Endothelial cell of umbilical vein (primary cell): Measurements from ENCODE around the gene PARD3B. TPM values are rescaled to one million over a fixed set of nuclear protein-coding genes. Genes with fewer than 3 reads are reported as not detected.

Experiments used
- BruUV-seq: library from RNA; stranded (reverse); fragments of 400-500 nt; replicated peaks from 2 replicates; lab custom pipeline; 2021; lab: Mats Ljungman, UMichigan
- CTCF ChIA-PET: fragments of 300-600, 350-600 bp; sonication (Branson Sonifier 250); formaldehyde crosslinking; loops from one replicate; lab custom pipeline; 2021; ENCODE audit warnings: antibody characterized with exemption, inconsistent platforms; lab: Charles Lee
- POLR2A ChIA-PET: fragments of 300-600, 350-600 bp; sonication (Branson Sonifier 250); formaldehyde crosslinking; loops from one replicate; lab custom pipeline; 2021; ENCODE audit warnings: antibody characterized with exemption, inconsistent platforms; lab: Charles Lee
- DNase-seq: peaks from one replicate; pipeline ENCODE4 v3.0.0-alpha.2; 2011; ENCODE audit warnings: low read depth, low spot score
- FAIRE-seq: peaks from 2 replicates; lab custom pipeline; 2011; peaks lifted over from hg19 to GRCh38; lab: Jason Lieb, UNC
- H2AFZ ChIP-seq: 2 replicates; pipeline ENCODE4 v1.6.0; 2012; ENCODE audit warnings: low read depth, low read length, control low read depth, inconsistent platforms
- H3K27ac ChIP-seq: 2 replicates; pipeline ENCODE4 v1.5.1; 2011; ENCODE audit warnings: low read depth, mild to moderate bottlenecking, control low read depth, low read length, moderate library complexity; ENCODE audit not compliant: insufficient read depth
- H3K27me3 ChIP-seq, 2 experiments: 2 replicates each; pipeline versions ENCODE4 v1.6.0 to v1.6.1; 2011; ENCODE audit warnings: low read length in 2 of 2, mixed read lengths in 1 of 2; ENCODE audit not compliant: control insufficient read depth in 2 of 2, insufficient read depth in 2 of 2
- H3K36me3 ChIP-seq, 2 experiments: 2 replicates in 1 of 2; 3 replicates in 1 of 2; pipeline ENCODE4 v1.5.1; 2011; ENCODE audit warnings: low read length in 2 of 2, mild to moderate bottlenecking in 1 of 2, moderate library complexity in 1 of 2; ENCODE audit not compliant: control insufficient read depth in 2 of 2, insufficient read depth in 2 of 2; ENCODE audit errors: extremely low read depth in 1 of 2
- H3K4me1 ChIP-seq: 3 replicates; pipeline ENCODE4 v1.5.1; 2011; ENCODE audit warnings: mild to moderate bottlenecking, low read length; ENCODE audit not compliant: control insufficient read depth, insufficient read depth; ENCODE audit errors: extremely low read depth
- H3K4me2 ChIP-seq: 2 replicates; pipeline ENCODE4 v1.6.1; 2011; ENCODE audit warnings: low read length, control low read depth, mixed read lengths; ENCODE audit not compliant: insufficient read depth
- H3K4me3 ChIP-seq, 3 experiments: fragments of 200-600 bp in 1 of 3; sonication (generic), shearing (Covaris generic) in 1 of 3; replicated peaks in 1 of 3; 2 replicates each; pipeline ENCODE4 v1.5.1; 2011 to 2016; ENCODE audit warnings: control low read depth in 3 of 3, low read length in 3 of 3, mild to moderate bottlenecking in 2 of 3, inconsistent platforms in 1 of 3, low read depth in 1 of 3, moderate library complexity in 1 of 3; ENCODE audit not compliant: insufficient read depth in 1 of 3
- H3K79me2 ChIP-seq: 2 replicates; pipeline ENCODE4 v1.6.0; 2012; ENCODE audit warnings: low read length, inconsistent platforms; ENCODE audit not compliant: control insufficient read depth, insufficient read depth
- H3K9ac ChIP-seq: replicated peaks from 2 replicates; pipeline ENCODE3; 2011; ENCODE audit warnings: low read length, control low read depth; ENCODE audit not compliant: insufficient read depth; ENCODE audit errors: extremely low read depth
- H3K9me1 ChIP-seq: replicated peaks from 3 replicates; pipeline ENCODE4 v1.6.0; 2011; ENCODE audit warnings: mild to moderate bottlenecking, low read length; ENCODE audit not compliant: control insufficient read depth, insufficient read depth; ENCODE audit errors: extremely low read depth
- H3K9me3 ChIP-seq: replicated peaks from 2 replicates; pipeline ENCODE4 v1.5.1; 2012; ENCODE audit warnings: low read length, inconsistent platforms; ENCODE audit not compliant: control insufficient read depth, insufficient read depth
- H4K20me1 ChIP-seq: replicated peaks from 2 replicates; pipeline ENCODE3; 2011; ENCODE audit warnings: mild to moderate bottlenecking, low read length; ENCODE audit not compliant: control insufficient read depth, insufficient read depth; ENCODE audit errors: extremely low read depth
- EZH2 ChIP-seq: IDR thresholded peaks from 2 replicates; pipeline ENCODE4 v1.6.1; 2012; ENCODE audit warnings: borderline replicate concordance, low read depth, mild to moderate bottlenecking, moderate library complexity, low read length, inconsistent platforms; ENCODE audit not compliant: severe bottlenecking
- FOS ChIP-seq: IDR thresholded peaks from 2 replicates; pipeline ENCODE4 v1.6.1; 2011; ENCODE audit warnings: mild to moderate bottlenecking, low read length, moderate library complexity, borderline replicate concordance; ENCODE audit not compliant: insufficient read depth
- GATA2 ChIP-seq: IDR thresholded peaks from 2 replicates; pipeline ENCODE4 v1.7.0; 2011; ENCODE audit warnings: low read depth, mild to moderate bottlenecking, moderate library complexity, mixed read lengths, low read length; ENCODE audit not compliant: insufficient read length, insufficient read depth
- JUN ChIP-seq: IDR thresholded peaks from 2 replicates; pipeline ENCODE4 v1.6.1; 2011; ENCODE audit warnings: borderline replicate concordance, low read depth; ENCODE audit not compliant: insufficient read length, insufficient read depth
- MAX ChIP-seq: IDR thresholded peaks from 2 replicates; pipeline ENCODE4 v1.6.1; 2011; ENCODE audit not compliant: insufficient read depth, insufficient read length
- MYC ChIP-seq: IDR thresholded peaks from one replicate; pipeline ENCODE4 v1.6.1; 2011; ENCODE audit warnings: mild to moderate bottlenecking, low read depth, low read length
- POLR2A ChIP-seq: IDR thresholded peaks from 2 replicates; pipeline ENCODE4 v1.6.1; 2012; ENCODE audit warnings: low read depth, mild to moderate bottlenecking, control low read depth, low read length
- POLR2AphosphoS5 ChIP-seq: IDR thresholded peaks from 2 replicates; pipeline ENCODE4 v1.6.1; 2012; ENCODE audit warnings: low read depth, mild to moderate bottlenecking, control low read depth, low read length, moderate library complexity; ENCODE audit not compliant: insufficient read depth
- dilution Hi-C: fragments of 300-500 bp; cut with MboI; formaldehyde crosslinking; loops from one replicate; pipeline ENCODE4 v1.15.0; 2019; ENCODE audit warnings: low sequenced_read_pairs; ENCODE audit not compliant: extremely low pct_ligation_motif_present
- intact Hi-C: fragments of 100-400 bp; cut with micrococcal nuclease; formaldehyde crosslinking; loops from one replicate; pipeline ENCODE4 v1.10.0; 2022
- polyA plus RNA-seq, 4 experiments: library from polyadenylated mRNA; depleted of rRNA in 3 of 4; stranded (reverse) in 3 of 4; unstranded in 1 of 4; fragments of >200 nt; gene quantifications; 2 replicates each; pipeline versions ENCODE4 v1.2.1 to v1.2.3, GENCODE V29; 2011 to 2012; ENCODE audit warnings: missing spikeins in 1 of 4
- total RNA-seq: library from RNA; stranded (reverse); gene quantifications from 2 replicates; pipeline ENCODE4 v1.2.3, GENCODE V29; 2021
- TF ChIP-seq, protein P1 (sequence below), 2 donors: IDR thresholded peaks; 1 replicate in 1 of 2; 2 replicates in 1 of 2; pipeline ENCODE4 v1.5.1; 2011; ENCODE audit warnings: low read length in 2 of 2, mild to moderate bottlenecking in 2 of 2, moderate library complexity in 2 of 2, control low read depth in 1 of 2, inconsistent platforms in 1 of 2, low read depth in 1 of 2; ENCODE audit not compliant: insufficient read depth in 1 of 2; ENCODE audit errors: extremely low read depth in 1 of 2

PARD3B gene
- total and polyA plus RNA-seq, 2 donors (not counting 3 experiments of a cell fraction or from before 2014, with no cell fraction given): 2.2 to 30.9 TPM

DNA sequence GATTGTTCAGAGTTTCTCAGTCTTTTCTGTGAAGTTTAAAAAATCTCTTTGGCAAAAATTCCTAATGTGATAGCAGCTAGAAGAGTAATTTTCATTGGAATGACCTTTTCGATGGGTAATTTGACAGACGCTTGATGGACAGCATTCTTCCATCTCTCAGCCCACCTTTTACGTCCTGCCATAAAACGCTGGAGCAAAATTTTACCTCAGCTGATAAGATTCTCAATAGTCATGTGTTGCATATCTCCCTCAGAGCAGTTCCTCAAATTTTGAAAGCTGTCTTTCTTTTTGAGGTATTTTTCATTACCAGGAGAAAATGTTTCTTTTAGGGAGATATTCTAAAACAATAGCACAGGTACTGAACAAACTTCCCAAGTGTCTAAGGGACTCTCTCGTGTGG is 441.4 kb downstream of the PARD3B start:
- no peak overlapping the region for H3K4me3 ChIP-seq
- FAIRE-seq: no peak

GRCh38 chr2:204988836-204989235 is 443.6 kb downstream of the PARD3B start:
- Histone ChIP-seq H3K9me1 (no peaks in the 10 kb centered on the region), H3K9ac (no peak overlapping the region), H3K4me3 (no peak overlapping the region), H3K4me2 (no peak overlapping the region), H3K27ac (no peak overlapping the region), H2AFZ (no peak overlapping the region), H3K4me1 (no peaks in the 10 kb centered on the region), H4K20me1 (no peaks in the 10 kb centered on the region), H3K36me3 (no peaks in the 10 kb centered on the region), H3K9me3 (no peaks in the 10 kb centered on the region), H3K27me3 (no peaks in the 10 kb centered on the region), H3K79me2 (no peaks in the 10 kb centered on the region)
- intact Hi-C loops (no loop called here), dilution Hi-C loops (no loop called here)
- no TSS peak for BruUV-seq
- ChIA-PET POLR2A (no interaction called here), CTCF (no interaction called here)
- FAIRE-seq (no peak), DNase-seq (no peak)
- TF ChIP-seq GATA2 (no peak), MAX (no peak), EZH2 (no peak), JUN (no peak), FOS (no peak), POLR2A (no peak), POLR2AphosphoS5 (no peak), MYC (no peak)
- TF ChIP-seq, protein P1, sequence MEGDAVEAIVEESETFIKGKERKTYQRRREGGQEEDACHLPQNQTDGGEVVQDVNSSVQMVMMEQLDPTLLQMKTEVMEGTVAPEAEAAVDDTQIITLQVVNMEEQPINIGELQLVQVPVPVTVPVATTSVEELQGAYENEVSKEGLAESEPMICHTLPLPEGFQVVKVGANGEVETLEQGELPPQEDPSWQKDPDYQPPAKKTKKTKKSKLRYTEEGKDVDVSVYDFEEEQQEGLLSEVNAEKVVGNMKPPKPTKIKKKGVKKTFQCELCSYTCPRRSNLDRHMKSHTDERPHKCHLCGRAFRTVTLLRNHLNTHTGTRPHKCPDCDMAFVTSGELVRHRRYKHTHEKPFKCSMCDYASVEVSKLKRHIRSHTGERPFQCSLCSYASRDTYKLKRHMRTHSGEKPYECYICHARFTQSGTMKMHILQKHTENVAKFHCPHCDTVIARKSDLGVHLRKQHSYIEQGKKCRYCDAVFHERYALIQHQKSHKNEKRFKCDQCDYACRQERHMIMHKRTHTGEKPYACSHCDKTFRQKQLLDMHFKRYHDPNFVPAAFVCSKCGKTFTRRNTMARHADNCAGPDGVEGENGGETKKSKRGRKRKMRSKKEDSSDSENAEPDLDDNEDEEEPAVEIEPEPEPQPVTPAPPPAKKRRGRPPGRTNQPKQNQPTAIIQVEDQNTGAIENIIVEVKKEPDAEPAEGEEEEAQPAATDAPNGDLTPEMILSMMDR (IDR thresholded peaks at IDR 0.05; ENCODE audit: extremely low read depth in 1 of 2, insufficient read depth in 1 of 2, low read depth in 1 of 2, low read length in 2 of 2): no peak

More for the DNA sequence above, 441.4 kb downstream of the PARD3B start:
- Histone ChIP-seq H3K4me1 (no peaks in the 10 kb centered on the region), H3K4me2 (no peak overlapping the region), H3K27me3 (no peaks in the 10 kb centered on the region), H3K9me3 (no peaks in the 10 kb centered on the region), H3K36me3 (no peaks in the 10 kb centered on the region), H2AFZ (no peak overlapping the region), H3K79me2 (no peaks in the 10 kb centered on the region), H3K9ac (no peak overlapping the region), H3K9me1 (no peaks in the 10 kb centered on the region), H3K27ac (no peak overlapping the region), H4K20me1 (no peaks in the 10 kb centered on the region)
- ChIA-PET POLR2A (no interaction called here), CTCF (no interaction called here)
- no peak for TF ChIP-seq EZH2
- TF ChIP-seq POLR2AphosphoS5: no peak
- TF ChIP-seq FOS: no peak
- TF ChIP-seq JUN: no peak
- no peak for TF ChIP-seq MYC
- TF ChIP-seq GATA2: no peak
- TF ChIP-seq MAX: no peak
- no peak for TF ChIP-seq POLR2A
- no TSS peak for BruUV-seq
- intact Hi-C loops (no loop called here), dilution Hi-C loops (no loop called here)
- no peak for DNase-seq
